Stimulated activated CD4-positive, alpha-beta T cell treated with anti-CD3 and anti-CD28 coated beads, Interleukin-1b, Interleukin-23, amount 100 ng/mL, for 48 hours (primary cell): ENCODE results near the gene ARID1B.
A peak's percentile ranks its signal among the peaks of the same experiment; 100 is the strongest.

Experiments
- DNase-seq: peaks from one replicate; pipeline ENCODE4 v3.0.0-alpha.2; 2020

The ARID1B gene

GRCh38 chr6:156828280-156828703 is 51.1 kb downstream of the ARID1B start:
- peak; percentile 31 for DNase-seq

- DNase-seq = no peak
Observed at GRCh38 chr6:156830126-156830525, 52.9 kb downstream of the ARID1B start.

GRCh38 chr6:156832231-156832647 is 55.1 kb downstream of the ARID1B start:
- DNase-seq = no peak

DNA sequence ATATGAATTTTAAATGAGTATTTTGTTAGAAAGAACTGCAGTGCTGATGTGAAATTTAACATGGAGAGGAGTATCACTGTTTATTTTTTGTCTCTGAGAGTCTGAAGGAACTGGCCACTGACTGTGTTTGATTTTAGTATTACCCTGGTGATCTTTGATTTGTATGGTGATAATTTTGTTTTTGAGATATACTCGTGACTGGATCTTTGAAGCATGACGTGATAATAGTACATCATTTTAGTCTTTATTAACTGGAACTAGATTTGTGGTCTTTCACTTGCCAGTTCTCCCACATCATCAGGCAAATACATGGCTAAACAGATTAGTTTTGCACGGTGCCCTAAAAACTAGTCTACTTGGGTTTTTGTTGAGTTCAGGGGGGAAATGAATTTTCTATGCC is 55.5 kb downstream of the ARID1B start:
- DNase-seq = no peak

DNA sequence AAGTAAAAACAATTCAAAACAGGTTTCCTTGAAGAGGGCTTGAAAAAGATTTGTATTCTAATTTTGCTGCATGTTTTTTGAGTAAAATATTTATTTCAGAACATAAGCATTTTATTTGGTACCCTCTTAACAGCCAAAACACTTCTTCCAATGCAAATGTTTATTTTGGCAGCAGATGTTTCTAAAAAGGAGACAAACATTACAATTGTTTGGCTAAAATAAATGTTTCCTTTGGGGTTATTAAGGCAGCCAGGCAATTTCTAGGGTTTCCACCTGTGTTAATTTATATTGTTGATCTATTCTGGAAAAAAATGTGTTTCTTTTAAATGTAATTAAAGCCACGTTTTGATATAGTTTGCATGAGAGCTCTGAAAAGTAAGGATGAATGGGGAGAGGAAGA is 56.6 kb downstream of the ARID1B start:
- no peak for DNase-seq

DNA sequence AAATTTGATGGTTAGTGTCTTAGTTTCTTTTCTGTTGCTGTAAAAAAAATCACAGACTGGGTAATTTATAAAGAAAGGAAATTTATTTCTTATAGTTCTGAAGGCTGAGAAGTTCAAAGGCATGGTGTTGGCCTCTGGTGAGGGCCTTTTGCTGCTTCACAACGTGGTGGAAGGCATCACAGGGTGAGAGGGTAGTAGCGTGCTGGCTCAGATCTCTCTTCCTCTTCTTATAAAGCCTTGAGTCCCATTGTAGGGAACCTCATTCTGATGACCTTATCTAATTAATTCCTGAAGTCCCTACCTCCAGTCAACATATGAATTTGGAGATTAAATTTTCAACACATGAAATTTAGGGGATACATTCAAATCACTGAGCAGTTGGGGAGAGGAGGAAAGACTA is 62.0 kb downstream of the ARID1B start:
- no peak for DNase-seq

GRCh38 chr6:156839591-156840001 is 62.4 kb downstream of the ARID1B start:
- no peak for DNase-seq

- DNase-seq = no peak
Observed at GRCh38 chr6:156840136-156840535, 63.0 kb downstream of the ARID1B start.

GRCh38 chr6:156840606-156841005 is 63.4 kb downstream of the ARID1B start:
- no peak for DNase-seq

- no peak for DNase-seq
Observed at GRCh38 chr6:156841508-156841907, 64.3 kb downstream of the ARID1B start.

DNA sequence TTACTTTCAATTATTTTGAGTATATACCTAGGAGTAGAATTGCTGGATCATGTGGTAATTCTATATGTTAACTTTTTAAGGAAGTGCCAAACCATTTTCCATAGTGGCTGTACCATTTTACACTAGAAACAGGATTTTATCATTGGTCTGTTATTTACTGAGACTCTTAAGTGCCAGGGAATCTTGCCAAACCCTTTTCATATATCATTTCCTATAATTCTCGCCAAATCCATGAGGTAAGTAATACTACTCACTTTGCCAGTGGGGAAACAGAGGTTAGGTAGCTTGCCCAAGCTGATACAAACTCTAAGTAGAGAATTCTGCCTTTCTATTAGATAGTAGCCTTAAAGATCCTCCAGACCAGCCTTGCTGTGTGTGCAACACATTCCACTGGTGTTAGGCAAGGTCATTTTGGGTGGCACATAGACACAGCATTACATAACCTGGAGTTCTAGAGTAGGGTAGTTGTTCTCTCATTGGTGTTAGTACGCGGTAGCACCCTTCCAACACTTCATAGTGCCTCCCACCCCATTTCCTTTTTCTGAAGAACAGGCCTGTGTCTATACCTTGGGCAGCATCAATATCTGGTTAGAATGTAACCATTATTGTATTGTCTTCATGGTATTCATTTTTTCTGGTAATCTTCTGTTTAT is 65.5 kb downstream of the ARID1B start:
- no peak for DNase-seq

DNA sequence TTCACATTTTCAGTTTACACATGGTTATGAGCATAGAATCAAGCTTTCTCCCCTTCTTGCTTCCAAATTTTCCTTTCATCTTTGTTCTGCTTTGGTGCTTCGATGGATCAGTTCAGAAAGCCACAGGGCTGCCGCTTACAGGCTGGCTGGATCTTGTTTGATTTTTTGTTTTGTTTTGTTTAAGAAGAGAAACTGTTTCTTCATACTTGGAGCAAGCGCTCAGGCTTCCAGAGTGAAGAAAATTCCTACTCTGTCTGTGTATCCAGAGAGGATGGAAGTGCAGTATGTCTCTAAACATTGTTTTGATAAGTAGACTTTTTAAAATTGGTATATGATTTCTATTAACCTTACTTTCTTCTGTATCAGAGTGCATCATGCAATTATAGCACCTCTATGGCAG is 66.9 kb downstream of the ARID1B start:
- no peak for DNase-seq

- DNase-seq = no peak
Observed at GRCh38 chr6:156845454-156846155, 68.4 kb downstream of the ARID1B start.

DNA sequence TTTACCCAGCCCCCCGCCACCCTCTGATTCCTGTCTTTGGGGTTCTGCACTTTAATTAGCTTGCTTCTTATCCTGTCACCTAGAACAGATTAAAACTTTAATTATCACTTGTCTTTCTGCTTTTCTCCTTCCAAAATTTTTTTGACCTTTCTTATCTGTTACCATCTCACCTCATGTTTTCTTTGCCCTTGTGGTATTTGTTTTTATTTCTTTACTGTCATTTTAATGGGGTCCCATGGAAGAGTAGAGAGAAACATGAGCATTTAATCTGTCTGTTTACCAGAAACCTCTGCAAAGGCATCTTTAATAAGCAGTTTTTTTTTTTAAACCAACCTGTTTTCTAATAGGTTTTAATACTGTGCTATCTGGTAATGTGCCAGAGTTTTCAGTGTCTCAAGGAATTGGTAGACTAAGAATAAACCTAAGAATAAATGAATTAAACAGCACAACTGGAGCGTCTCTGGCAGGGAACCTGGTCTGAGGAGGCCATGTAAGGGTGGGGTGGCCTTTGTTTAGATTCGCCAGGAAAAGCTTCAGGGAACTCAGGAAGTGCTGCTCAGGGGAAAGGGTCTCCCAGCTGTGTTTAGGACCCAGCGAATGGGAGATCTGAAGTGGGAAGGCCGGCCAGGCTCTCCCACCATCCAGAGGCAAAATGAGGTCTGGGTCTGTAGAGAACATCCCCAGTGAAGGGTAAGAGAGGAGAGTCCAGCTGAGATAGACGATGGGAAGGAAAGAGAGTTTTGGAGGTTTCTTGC is 69.8 kb downstream of the ARID1B start:
- no peak for DNase-seq

DNA sequence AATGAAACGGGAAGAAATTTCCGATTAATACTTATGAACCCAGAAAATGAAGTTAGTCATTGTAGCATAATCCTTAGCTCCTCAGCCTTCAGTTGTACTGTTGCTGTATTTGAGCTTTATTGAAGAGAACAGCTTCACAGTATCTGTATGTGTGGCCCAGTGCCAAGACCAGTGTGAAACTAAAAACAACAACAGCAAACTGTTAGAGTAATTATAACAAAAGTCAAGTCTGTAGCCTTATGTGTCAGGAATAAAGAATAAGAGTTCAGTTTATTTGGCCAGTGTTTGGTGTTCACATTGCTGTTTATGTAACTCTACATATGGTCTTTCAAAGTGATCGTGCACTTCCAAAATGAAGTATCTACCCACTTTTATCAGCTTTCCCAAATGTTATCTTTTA is 70.9 kb downstream of the ARID1B start:
- no peak for DNase-seq

- no peak for DNase-seq
Observed at GRCh38 chr6:156848533-156848932, 71.4 kb downstream of the ARID1B start.

DNA sequence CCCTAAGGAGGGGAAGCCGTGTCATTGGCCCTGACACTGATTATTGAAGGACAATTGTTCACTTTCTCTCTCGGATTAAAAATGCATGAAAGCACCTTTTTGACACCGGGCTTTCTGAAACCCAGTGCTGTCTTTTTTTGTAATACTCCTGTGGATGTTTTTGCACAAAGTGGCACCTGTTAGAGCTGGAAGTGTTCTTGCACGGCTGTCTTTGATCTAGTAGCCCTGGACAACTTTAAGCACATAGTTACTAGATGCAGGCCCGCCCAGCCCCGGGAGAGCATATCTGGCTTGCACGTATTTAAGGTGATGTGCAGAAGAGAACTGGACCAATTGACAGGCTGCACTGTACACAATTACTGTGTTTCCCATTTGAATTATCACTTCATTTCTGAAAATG is 72.6 kb downstream of the ARID1B start:
- DNase-seq = no peak

GRCh38 chr6:156850353-156850752 is 73.2 kb downstream of the ARID1B start:
- no peak for DNase-seq

- DNase-seq = no peak
Observed at GRCh38 chr6:156851454-156851921, 74.3 kb downstream of the ARID1B start.

- no peak for DNase-seq
Observed at GRCh38 chr6:156852147-156852857, 75.1 kb downstream of the ARID1B start.

- DNase-seq = no peak
Observed at GRCh38 chr6:156852858-156853216, 75.7 kb downstream of the ARID1B start.

- DNase-seq = no peak
Observed at GRCh38 chr6:156853733-156854132, 76.6 kb downstream of the ARID1B start.

DNA sequence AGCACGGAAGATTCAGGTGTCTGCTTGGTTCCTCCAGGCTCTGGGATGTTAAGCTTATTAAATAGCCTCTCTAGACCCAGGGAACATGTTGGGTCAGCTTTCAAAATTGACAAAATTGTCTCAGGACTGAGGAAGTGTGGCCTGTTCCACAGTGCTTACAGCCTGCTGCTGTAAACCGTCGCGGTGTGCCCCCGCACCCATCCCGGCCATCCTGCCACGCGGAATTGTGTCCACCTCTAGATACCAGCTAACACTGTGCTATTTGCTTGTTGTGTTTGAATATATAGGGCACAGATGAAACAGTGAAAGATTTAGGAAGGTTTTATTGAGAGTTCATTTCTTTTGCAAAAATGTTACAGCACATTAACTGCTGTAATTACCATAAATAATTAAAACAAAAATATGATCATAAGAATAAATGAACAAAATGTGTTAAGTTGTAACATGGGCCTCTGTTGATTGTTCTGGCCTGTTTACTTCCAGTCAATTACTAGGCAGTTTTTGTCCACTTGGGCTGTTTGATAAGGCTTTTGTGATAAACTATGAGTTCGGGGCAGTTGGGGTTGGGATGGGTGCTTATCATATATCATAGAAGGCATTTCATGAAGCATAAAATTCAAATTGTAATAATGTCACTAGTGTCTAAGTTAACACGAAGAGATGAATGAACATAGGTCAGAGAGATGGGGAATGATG is 77.4 kb downstream of the ARID1B start:
- DNase-seq = no peak
